CD4-positive, alpha-beta T cell treated with Interleukin-17A for 1 hour (primary cell): ENCODE measurements around the gene CDON.
"Not testable (repeated sequence)": the region's sequence is repeated elsewhere in the genome, so short reads cannot be mapped to it uniquely, and the experiment has no call there.

Source experiments
- DNase-seq: peaks from one replicate; pipeline ENCODE4 v3.0.0-alpha.2; 2020

Gene CDON

DNA sequence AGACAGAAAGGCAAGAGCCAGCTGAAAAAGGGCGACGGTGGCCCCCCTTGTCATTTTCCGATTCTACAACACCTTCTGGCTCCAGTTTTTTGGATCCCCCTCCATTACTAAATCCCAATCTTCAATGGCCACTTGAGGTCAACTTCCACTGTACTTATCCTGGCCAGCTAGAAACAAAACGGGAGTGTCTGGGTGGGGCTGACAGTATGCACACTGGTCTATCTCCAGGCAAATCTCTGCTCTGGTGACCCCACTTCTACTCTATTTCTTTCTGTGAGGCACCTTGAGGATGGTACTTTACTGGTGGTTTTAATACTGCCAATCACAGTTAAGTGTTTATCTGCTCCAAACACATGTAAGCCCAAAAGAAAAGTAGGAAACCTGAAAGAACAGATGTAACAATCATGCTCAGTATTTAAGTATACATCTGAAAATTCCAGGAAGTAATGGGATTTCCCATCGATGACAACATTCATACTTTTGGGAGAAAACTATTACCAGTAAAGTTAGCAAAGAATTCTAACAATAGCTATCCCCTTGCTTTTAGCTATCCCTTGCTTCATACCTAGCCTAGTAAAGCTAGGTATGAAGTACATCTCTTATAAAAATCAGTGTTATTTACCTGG is 16.0 kb downstream of the CDON start:
- DNase-seq = no peak

DNA sequence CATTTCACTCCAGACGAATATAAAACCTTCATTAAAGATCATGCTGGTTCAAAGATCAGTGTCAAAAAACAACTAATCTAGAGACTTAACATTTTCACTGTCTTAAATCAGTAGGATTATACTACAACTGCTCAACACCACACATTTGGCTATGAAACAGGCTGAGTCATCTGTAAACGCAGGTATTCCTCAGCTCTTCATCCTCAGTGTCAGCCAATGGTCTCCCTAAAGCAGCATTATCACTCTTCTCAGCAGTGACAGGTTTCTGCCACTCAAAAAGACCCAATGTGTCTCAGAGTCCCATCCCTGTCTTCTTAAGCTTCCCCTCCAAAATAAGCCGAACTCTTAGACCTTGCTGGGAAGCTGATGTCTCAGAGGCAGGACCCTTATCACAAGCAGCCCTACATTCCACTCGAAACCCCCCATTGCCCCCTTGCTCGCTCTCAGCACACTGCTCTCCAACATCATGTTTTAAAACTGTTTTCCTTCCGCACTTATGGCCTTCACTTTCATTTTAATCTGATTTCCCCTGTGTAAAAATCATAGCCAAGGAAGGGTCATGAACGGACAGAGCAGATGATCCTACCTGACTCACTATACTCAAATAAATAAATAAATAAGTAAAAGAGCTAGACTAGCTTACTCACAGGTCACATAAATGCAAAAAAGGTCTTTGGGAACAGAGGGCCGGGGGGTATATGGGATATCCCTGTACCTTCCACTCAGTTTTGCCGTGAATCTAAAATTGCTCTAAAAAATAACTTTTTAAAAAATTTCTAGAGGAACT is 23.0 kb downstream of the CDON start:
- DNase-seq = no peak

DNA sequence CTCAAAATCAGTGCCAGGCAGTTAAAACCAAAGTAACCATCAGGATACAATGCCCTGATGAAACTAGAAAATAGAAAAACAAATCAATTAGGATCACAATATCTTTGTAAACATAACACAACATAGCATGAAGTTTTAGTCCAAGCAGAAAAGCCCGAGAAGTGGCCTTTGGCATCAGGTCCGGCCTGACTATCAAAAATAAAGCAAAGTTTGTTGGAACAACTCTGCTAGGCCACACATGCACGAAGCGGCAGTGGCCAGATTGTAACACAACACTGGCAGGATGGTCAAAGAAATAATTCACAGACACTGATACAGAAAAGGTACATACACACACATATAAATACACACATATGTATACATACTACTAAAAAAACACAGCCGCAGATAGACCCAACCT is 26.9 kb downstream of the CDON start:
- no peak for DNase-seq

DNA sequence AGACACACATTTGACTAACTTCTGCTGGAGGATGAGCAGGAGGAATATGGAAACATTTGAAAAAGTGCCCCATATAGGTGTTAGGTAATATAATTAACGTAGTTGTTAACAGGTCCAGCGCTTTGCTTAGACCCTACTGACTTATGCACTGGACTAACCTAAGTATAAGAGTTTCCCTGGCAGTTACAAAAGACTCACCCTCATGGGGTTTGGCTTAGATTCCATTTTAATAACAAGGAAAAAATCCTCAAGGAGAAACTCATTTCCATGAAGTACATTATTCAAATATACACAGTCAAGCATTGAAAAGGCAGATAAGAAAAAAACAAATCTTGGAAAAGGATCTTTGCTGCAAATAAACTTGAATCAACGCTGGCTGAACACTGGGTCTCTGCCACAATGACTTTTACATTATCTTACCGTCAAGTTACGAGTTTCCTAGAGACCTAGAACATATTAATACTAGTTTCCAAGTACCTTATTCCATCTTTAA is 27.7 kb downstream of the CDON start:
- no peak for DNase-seq

DNA sequence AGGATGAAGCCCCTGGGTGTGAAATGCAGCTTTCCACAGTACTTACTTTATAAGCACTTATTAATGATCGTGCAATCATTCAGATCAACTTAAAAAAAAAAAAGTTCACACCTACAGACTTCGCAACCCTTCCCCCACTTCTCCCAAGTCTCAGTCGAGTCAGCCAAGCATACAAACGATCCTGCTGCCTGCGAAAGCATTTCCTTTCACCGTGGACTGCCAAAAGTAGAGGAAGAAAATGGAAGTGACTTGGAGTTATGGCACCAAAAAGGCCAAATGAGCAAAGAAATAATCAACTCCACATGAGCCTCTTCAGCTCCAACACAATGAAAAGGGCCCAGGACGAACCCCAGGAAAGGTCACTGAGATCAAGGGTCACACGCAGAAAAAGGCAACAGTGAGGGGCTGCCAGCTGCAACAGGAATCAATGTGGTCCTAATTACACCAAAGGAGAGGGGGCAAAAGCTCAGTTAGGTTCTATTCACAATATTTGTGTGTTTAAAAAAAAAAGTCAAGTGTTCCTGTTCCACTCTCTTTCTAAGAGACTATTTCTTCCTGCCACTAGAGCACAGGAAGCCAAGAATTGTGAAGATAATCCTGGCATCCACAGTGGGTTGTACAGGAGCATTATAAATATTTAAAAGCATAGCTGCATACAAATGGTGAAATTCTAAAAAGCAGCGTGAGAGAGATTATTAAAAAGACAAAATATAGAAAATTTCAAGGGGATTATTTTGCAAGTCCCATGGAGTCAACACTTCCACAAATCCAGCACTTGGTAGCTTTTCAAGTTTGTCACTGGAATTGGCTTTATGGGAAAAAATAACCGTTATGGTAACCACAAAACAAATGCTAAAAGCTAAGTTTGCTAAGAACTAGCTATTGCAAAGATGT is 28.4 kb downstream of the CDON start:
- DNase-seq = no peak

DNA sequence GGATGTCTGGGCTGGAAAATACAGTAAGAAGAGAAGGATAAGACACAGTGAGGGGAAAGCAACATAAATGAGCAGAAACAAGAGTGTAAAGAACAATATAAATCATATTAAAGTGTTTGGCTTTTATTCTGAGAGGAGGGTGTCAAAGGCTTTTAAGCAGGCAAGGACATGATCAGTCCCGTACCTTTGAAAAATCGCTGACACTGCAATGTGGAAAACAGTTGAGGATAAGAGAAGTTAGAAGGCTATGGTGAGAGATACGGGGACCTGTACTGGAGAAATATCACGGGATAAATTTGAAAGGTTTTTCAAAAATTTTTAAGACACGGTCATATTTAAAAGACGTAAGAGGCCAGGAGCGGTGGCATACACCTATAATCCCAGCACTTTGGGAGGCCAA is 30.3 kb downstream of the CDON start:
- DNase-seq = no peak

DNA sequence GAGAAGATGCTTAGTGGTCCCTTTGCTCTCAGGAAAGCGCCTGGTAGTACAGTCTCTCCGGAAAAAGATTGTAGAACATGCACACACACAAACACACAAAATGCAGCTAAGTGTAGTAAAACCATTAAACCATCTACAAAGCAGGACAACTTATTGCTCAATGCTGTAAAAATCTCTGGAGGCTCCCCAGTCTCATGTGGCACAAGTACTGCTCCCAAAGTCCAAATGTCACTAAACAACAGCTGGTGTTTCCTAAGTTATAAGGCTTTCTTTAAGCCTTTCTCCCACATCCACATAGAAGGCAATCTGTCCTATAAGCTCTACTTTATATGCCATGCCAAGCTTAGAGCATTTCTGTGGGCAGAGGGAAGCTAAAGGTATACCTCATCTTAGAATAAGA is 32.9 kb downstream of the CDON start:
- DNase-seq = no peak

DNA sequence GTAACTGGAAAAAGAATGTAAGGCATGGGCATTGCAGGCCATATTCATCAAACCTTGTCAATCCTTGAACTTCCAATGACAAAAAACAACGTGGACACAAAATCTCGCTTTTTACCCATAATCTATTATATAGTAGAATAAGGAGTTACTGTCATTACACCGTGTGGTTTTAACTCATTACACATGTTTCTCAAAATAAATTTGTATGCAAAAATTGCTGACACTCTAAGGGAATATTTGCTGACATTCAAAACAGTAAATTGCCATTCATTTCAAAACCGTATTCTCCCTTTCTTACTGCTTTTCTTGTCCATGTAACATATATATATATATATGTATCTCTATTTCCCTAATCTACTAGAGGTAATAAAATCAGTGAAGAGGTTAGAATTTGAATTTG is 33.4 kb downstream of the CDON start:
- DNase-seq = no peak

DNA sequence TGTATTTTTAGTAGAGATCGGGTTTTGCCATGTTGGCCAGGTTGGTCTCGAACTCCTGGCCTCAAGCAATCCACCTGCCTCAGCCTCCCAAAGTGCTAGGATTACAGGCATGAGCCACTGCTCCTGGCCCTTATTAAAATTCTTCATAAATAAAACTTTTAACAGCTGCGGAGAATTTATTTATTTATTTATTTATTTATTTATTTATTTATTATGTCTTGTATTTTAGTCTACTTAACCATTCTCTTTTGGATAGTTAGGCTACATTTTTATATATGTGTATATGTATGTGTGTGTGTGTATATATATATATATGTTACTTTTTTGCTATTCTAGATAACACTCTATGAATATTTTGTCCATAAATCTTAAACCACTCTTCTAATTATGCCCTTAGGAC is 34.1 kb downstream of the CDON start:
- not testable (repeated sequence) for DNase-seq

DNA sequence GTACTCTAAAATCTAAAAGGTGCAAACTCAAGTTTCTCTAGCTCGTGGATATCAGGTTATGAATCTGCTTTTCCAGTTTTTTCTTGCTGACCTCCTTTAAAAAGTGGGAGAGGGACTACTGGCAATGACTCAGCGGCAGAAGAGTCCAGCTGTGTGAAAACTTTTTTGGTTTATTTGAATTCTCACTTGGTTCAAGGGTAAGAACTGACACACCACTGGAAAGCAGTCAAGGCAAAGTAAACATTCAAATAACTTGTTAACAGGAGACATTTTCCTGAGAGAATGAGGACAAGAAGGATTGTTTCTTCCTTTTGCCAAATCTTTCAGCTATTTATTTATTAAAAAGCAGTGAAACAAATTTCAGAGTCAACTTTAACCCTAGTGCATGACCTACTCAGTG is 36.1 kb downstream of the CDON start:
- DNase-seq = no peak

DNA sequence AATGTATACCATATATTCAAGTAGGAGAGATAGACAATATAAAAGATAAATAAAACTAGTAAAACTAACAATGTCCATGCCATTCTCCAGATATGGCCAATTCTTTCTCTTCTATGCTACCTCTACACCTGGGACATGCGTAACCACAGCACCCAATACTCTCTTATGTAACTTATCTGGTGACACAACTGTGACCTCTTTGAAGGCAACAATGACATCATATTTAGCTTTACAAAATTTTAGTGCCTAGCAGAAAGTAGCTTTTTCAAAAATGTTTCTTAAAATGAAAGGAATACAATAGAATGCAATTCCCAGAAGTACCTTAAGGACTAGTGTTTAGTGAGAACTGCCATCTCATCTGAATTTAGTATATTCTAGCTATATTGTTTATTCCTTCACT is 36.8 kb downstream of the CDON start:
- no peak for DNase-seq

DNA sequence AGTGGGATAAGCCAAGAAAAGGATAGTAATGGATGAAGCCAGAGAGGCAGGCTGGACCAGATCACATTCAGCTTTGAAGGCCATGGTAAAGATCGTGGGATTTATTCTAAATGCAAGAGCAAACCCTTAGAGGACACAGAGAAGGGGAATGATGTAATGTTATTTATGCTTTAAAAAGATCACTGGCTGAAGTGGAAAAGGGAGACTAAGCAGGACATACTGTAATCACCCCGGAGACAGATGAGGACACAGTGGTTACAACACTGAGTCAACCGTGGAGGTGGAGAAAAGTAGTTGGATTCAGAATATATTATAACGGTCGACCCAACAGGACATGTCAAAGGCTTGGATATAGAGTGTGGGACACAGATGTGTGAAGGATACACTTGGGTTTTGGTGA is 38.5 kb downstream of the CDON start:
- no peak for DNase-seq

DNA sequence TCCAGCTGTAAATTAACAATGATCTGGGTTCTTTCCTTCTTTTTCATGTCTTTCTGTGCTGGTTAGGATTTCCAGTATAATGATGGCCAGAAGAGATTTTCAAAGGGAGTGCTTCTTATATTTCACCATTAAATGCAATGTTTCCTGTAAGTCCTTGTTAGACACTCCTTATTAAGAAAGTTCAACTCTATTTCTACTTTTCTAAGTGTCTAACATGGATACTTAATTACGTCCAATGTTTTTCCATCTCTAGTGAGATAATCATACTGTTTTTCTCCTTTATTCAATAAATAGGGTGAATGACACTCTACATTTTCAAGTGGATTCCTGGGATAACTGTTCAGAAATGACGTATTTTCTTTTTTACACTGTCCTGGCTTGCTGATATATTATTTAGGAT is 49.8 kb downstream of the CDON start:
- no peak for DNase-seq

DNA sequence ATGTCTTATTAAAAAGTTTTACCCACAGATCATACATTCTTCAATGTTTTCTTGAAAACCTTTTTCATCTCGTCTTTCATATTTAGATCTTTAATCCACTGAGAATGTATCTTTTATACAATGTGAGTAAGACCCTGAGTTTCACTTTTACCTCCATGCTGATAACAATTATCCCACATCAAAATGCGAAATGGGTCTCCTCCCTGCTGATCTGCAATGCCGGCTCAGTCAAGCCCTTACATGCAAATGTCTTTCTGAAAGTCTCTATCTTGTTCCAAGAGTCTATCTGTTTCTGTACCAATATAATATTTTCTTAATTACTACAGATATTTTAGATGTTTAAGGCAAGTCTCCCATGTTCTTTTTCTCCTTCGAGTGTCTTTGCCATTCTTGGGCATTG is 50.9 kb downstream of the CDON start:
- DNase-seq = no peak

DNA sequence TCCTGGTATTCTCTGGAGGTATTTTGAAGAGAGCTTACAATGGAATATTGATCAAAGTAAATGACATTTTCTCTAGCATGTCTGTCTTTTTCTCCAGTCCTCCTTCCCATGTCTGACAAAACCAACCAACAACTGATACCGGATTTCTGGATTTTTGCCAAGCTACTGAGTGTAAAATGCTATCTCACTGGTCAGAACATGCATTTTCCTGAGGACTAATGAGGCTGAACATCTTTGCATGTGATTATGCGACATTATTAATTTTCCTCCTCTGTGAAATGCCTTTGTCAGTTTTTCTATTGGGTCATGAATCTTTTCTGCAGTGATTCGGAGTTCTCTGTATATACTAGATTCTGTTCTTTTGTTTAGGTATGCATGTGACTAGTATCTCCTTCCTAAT is 51.4 kb downstream of the CDON start:
- DNase-seq = no peak

DNA sequence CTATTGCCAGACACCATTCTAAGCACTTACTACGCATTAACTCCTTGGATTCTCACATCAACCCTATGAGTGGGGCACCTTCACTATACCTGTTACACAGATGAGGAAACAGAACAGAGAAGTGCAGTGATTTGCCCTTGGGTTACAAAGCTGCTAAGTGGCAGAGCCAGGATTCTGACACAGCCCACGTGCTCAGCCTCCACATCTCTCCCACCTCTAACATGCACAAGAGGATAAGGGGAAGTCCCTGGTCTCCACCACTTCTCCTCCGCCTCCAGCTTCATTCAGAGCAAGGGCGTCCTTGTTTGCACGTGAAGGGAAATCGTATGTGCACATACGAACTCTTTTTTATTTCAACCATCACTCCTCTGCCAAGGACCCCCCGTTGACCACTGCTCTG is 53.7 kb downstream of the CDON start:
- DNase-seq = no peak

DNA sequence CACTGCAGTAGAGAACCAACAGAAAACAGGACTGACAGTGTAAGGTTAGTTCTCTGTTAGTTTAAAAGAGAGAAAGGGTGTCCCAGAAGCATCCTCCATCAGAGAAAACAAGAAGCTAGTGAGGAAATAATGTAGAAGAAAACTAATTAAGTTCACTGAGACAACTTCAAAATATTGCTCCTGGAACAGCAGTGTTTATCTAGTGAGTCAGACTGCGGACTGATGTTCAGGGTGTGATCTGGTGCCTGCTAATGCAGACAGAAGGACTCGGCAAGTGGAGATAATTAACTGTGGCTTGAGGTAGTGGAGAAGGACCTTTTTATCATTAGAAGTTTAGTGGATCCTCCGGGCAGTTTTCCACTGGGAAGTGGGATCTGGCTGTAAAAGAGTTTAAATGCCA is 55.4 kb downstream of the CDON start:
- no peak for DNase-seq

DNA sequence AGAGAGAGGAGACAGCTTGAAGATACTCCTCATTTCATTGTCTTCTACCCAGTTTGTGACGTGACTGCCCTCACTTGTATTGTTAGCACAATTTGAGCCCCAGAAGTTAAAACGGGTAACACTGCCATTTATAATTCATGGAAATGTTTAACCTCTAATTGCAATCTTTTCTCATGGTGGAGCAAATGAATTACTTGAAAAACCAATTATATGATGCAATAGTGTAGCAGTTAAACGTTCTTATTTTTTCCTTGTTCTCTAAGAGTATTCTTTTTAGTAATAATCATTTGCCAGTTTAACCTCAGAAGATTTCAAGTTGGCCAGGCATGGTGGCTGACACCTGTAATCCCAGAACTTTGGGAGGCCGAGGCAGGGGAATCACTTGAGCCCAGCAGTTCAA is 56.6 kb downstream of the CDON start:
- no peak for DNase-seq

DNA sequence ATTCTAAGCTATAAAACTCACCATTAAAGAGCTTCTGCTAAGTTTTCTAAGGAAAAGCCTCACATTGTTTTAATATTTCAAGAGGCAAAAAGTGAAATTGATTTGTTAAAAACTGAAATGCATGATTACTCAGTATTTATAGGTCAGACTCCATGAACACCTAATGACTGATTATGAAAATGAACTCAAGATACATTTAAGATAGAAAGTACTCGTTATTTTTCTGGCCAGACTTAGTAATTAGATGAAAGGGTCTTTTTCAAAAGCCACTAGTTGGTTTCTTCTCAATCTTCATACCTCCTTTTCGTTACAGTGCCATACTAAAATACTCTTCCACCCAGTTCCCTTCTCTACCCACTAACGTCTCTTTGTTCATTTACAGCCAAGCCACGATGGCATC is 60.5 kb downstream of the CDON start:
- no peak for DNase-seq

DNA sequence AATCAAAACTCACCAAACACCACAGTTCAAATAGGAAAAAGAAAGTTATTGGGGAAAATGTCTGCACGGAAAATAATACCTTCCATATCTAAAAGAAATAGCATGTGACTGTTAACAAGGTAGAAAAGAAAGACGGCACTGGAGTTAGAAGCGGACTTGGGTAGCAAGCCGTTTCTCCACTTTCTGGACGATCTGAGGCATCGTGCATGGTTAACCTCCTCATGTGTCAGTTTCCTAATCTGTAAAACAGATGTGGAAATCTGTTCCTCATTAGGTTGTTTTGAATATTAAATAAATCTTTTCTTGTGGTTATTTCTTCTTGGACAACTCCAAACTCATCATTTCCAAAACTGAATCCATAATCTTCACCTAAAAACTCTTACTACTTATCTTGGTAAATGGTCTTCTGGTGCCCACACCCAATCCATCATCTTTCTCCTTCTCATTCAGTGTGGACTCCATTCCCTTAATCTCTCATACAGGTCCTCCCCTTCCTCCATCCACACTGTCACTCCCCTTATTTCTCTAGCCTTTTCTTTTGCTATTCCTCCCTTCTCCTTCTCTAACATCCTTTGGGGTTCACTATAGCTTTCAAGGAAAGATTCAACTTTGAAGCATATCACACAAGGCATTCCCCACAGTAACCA is 63.3 kb downstream of the CDON start:
- DNase-seq = no peak

DNA sequence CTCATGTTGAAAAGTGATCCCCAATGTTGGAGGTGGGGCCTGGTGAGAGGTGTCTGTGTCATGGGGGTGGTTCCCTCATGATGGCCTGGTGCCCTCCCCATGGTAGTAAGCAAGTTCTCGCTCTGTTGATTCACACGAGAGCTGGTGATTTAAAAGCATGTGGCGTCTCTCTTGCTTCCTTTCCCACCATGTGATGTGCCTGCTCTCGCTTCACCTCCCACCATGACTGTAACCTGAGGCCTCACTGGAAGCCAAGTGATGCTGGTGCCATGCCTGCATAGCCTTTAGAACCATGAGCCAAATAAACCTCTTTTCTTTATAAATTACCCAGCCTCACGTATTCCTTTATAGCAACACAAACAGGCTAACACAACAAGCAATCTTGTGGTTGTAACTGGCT is 64.4 kb downstream of the CDON start:
- no peak for DNase-seq

DNA sequence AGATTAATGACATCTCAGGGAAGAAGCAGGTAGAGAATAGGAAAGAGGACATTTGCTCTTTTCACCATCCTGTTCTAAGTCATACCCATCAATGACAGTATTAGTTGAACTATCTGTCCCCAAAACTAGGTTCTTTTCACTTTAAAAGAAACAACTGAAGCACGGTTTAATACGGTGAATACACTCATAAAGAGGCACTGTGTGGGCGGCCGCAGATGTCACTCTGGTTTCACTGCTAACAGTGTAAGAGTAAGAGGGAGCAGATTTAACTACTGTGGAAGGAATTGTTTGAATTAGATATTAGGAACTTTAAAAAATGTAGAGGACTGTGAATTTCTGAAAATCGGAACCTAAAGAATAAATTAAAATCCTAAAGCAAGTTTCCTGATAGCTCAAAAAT is 67.4 kb downstream of the CDON start:
- DNase-seq = no peak

DNA sequence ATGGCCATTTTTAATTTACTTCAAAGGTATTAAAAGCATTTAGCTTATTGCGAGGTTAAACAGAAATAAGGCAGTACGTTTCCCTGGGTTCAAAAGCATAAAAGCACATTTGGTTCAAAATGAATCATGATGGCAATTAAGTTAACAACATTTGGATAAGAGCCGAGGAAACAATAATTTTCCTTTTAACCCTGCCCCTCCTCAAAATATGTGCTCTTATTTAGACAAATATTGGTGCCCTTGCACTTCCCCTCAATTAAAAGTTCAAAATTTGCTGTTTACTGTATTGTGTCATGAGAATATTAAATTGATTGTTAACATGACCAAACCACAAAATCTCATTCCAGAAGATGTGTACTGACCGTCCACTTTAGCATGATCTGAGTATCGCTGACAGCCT is 68.2 kb downstream of the CDON start:
- no peak for DNase-seq
